Measurements from ENCODE around the gene FRY.

DNA sequence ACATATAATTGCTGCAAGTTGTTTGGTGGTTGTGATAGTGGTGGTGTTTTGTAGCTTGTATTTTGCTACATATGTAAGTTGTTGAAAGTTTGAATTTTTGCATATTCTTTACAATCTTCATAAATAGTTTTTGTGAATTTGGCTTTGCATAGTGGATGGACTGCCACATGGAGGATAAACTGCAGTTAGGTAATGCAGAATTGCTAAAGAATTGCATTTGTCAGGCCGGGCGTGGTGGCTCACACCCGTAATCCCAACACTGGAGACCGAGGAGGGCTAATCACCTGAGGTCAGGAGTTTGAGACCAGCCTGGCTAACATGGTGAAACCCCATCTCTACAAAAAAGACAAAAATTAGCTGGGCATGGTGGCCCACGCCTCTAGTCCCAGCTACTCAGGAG lies 171.6 kb downstream of the FRY start:
- TF ChIP-seq, protein P1, sequence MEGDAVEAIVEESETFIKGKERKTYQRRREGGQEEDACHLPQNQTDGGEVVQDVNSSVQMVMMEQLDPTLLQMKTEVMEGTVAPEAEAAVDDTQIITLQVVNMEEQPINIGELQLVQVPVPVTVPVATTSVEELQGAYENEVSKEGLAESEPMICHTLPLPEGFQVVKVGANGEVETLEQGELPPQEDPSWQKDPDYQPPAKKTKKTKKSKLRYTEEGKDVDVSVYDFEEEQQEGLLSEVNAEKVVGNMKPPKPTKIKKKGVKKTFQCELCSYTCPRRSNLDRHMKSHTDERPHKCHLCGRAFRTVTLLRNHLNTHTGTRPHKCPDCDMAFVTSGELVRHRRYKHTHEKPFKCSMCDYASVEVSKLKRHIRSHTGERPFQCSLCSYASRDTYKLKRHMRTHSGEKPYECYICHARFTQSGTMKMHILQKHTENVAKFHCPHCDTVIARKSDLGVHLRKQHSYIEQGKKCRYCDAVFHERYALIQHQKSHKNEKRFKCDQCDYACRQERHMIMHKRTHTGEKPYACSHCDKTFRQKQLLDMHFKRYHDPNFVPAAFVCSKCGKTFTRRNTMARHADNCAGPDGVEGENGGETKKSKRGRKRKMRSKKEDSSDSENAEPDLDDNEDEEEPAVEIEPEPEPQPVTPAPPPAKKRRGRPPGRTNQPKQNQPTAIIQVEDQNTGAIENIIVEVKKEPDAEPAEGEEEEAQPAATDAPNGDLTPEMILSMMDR (IDR thresholded peaks at IDR 0.05): no peak
- TF ChIP-seq POLR2A (IDR thresholded peaks at IDR 0.05): no peak
